Keratinocyte (primary cell): Measurements from ENCODE around the gene HINFP.

ENCODE experiments used
- EZH2 ChIP-seq: IDR thresholded peaks from one replicate; pipeline ENCODE4 v1.6.1; 2012; ENCODE audit warnings: inconsistent platforms, mild to moderate bottlenecking, low read length, moderate library complexity
- TF ChIP-seq, protein P1 (sequence below), 3 experiments: IDR thresholded peaks in 1 of 3; conservative IDR thresholded peaks in 1 of 3; optimal IDR thresholded peaks in 1 of 3; 2 replicates in 2 of 3; 3 replicates in 1 of 3; pipeline versions ENCODE3 to v1.5.1; 2011; ENCODE audit warnings: low read length in 3 of 3, mild to moderate bottlenecking in 3 of 3, moderate library complexity in 2 of 3, control low read depth in 1 of 3, inconsistent platforms in 1 of 3; ENCODE audit not compliant: insufficient read depth in 2 of 3; ENCODE audit errors: extremely low read depth in 1 of 3

DNA sequence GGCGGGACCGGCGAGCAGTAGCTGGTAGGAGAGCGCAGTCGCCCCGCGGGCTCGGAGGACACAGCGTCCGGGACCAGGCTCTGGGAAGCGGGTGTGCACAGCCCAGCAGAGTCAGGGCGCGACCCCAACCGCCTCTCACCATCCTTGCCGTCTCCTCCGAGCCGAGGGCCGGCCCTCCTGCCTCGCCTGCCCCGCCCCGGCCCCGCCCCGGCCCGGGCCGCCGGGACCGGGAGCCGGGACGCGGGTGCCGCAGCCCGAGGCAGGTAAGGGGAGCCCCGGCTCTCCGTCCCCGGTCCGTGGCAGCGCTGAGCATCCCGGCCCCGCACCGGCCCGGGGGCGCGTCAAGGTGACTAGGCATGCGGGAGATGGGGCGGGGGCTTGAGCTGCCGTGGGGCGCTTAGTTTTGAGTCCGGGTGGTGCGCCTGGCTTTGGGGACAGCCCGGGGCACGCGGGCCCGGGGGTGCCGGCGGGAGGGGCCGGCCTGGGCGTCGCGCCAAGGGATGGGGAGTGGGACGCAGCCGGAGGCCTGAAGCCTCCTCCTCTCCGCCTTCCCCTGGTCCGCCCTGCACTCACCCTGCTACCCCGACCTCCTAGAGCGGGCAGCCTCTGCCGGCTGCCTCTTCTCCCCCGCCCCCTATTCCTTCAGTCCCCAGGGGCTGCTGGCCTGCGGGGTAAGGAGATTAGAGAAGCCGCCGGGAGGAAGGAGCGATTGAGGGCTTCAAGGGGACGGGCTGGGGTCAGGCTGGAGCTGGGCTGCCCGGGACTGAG, 27.8 kb downstream of the HINFP start, which contains the start of gene ABCG4:
- TF ChIP-seq, protein P1, sequence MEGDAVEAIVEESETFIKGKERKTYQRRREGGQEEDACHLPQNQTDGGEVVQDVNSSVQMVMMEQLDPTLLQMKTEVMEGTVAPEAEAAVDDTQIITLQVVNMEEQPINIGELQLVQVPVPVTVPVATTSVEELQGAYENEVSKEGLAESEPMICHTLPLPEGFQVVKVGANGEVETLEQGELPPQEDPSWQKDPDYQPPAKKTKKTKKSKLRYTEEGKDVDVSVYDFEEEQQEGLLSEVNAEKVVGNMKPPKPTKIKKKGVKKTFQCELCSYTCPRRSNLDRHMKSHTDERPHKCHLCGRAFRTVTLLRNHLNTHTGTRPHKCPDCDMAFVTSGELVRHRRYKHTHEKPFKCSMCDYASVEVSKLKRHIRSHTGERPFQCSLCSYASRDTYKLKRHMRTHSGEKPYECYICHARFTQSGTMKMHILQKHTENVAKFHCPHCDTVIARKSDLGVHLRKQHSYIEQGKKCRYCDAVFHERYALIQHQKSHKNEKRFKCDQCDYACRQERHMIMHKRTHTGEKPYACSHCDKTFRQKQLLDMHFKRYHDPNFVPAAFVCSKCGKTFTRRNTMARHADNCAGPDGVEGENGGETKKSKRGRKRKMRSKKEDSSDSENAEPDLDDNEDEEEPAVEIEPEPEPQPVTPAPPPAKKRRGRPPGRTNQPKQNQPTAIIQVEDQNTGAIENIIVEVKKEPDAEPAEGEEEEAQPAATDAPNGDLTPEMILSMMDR (optimal IDR thresholded peaks at IDR 0.05 in 1 of 3, IDR thresholded peaks at IDR 0.05 in 1 of 3, conservative IDR thresholded peaks at IDR 0.05 in 1 of 3; ENCODE audit: extremely low read depth in 1 of 3, insufficient read depth in 2 of 3, low read length in 3 of 3): no peak
- peak; percentile 27 for TF ChIP-seq EZH2
